Esophagus squamous epithelium (tissue), 5 donors: ENCODE data around the gene SYT14. TPM values are rescaled to one million over a fixed set of nuclear protein-coding genes. Genes with fewer than 3 reads are reported as not detected.
"Not testable (repeated sequence)": the region's sequence is repeated elsewhere in the genome, so short reads cannot be mapped to it uniquely, and the experiment has no call there.

Source experiments
- DNase-seq: peaks from one replicate; lab custom pipeline; 2025; lab: John Stamatoyannopoulos, UW
- H3K27ac ChIP-seq, 4 donors: fragments of 200-600 bp; sonication (generic); one replicate each; pipeline ENCODE4 v1.5.1; 2016 to 2019; ENCODE audit warnings: mild to moderate bottlenecking in 1 of 4
- H3K27me3 ChIP-seq, 4 donors: fragments of 200-600 bp; sonication (generic); 1 replicate in 3 of 4; 2 replicates in 1 of 4; pipeline versions ENCODE4 v1.5.1 to v1.6.0; 2017 to 2021; ENCODE audit warnings: antibody characterized with exemption in 1 of 4
- H3K36me3 ChIP-seq, 3 donors: fragments of 200-600 bp; sonication (generic); one replicate each; pipeline ENCODE4 v1.5.1; 2016 to 2019
- H3K4me1 ChIP-seq, 3 donors: fragments of 200-600 bp; sonication (generic); one replicate each; pipeline ENCODE4 v1.5.1; 2017 to 2019
- H3K4me3 ChIP-seq, 4 donors: fragments of 200-600 bp; sonication (generic); 1 replicate in 3 of 4; 2 replicates in 1 of 4; pipeline ENCODE4 v1.5.1; 2016 to 2019; ENCODE audit warnings: mild to moderate bottlenecking in 2 of 4, moderate library complexity in 1 of 4
- H3K9me3 ChIP-seq, 3 donors: fragments of 200-600 bp; sonication (generic); one replicate each; pipeline ENCODE4 v1.5.1; 2016 to 2019
- POLR2A ChIP-seq, 4 donors: fragments of 450-650 bp; IDR thresholded peaks; one replicate each; pipeline ENCODE4 v1.6.1; 2017; ENCODE audit warnings: antibody characterized with exemption in 4 of 4, mild to moderate bottlenecking in 4 of 4, moderate library complexity in 3 of 4
- WGBS, 2 donors: methylation state at CpG; one replicate each; pipeline ENCODE4 v1.1.5; 2018; 5-methylcytosine and 5-hydroxymethylcytosine counted together
- intact Hi-C: fragments of 100-400 bp; cut with DNase I; formaldehyde crosslinking; loops from one replicate; pipeline ENCODE4 v1.15.0; 2022
- total RNA-seq, 4 donors: library from RNA; depleted of rRNA; stranded (reverse); fragments of >200 nt; gene quantifications; one replicate each; pipeline ENCODE4 v1.1.0, GENCODE V29; 2016
- TF ChIP-seq, protein P1 (sequence below), 6 experiments: fragments of 450-650 bp in 4 of 6; fragments of 200-600 bp in 2 of 6; sonication (generic) in 2 of 6; IDR thresholded peaks; one replicate each; pipeline ENCODE4 v1.5.1; 2016 to 2019; ENCODE audit warnings: antibody characterized with exemption in 6 of 6, mild to moderate bottlenecking in 4 of 6, moderate library complexity in 4 of 6
- donor health status: DM: yes; HTN: yes; CAD: no.

Gene SYT14
- total RNA-seq, 4 donors from 2014 or later = not detected

DNA sequence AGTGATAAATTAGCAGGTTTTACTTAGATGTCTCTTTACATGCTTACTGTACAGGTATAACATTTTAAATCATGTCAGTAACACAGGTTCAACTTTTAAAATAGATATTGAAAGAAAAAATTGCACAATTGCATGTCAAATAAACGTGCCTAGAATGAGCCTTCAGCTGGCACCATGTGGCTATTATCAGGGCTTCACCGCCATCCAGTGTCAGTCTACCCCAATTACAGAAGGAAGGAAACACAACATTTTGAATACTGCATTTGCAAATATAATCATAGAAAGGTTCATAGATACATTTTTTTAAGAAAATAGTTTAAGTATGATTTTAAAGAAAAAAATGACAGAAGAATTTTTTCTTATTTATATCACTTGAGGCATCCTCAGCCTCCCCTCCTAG is 247.0 kb downstream of the SYT14 start:
- intact Hi-C loops = no loop called here
- WGBS, 2 donors = 47 to 50% methylated on average over 2 of the region's 2 CpGs

GRCh38 chr1:210187849-210188606 is 250.0 kb downstream of the SYT14 start:
- H3K36me3 ChIP-seq, H3K4me3 ChIP-seq, H3K9me3 ChIP-seq, DNase-seq, H3K4me1 ChIP-seq, H3K27me3 ChIP-seq, intact Hi-C loops, H3K27ac ChIP-seq: not testable (repeated sequence)
- WGBS, 2 donors = 73 to 85% methylated on average over 18 of the region's 18 CpGs

More for the DNA sequence above, 247.0 kb downstream of the SYT14 start:
- Histone ChIP-seq H3K9me3 (no peaks in the 10 kb centered on the region), H3K36me3 (no peaks in the 10 kb centered on the region), H3K27ac (no peak overlapping the region), H3K4me1 (no peaks in the 10 kb centered on the region), H3K4me3 (no peak overlapping the region), H3K27me3 (no peaks in the 10 kb centered on the region)
- no peak for DNase-seq
- no peak for TF ChIP-seq POLR2A (IDR thresholded peaks at IDR 0.05)
- TF ChIP-seq, protein P1, sequence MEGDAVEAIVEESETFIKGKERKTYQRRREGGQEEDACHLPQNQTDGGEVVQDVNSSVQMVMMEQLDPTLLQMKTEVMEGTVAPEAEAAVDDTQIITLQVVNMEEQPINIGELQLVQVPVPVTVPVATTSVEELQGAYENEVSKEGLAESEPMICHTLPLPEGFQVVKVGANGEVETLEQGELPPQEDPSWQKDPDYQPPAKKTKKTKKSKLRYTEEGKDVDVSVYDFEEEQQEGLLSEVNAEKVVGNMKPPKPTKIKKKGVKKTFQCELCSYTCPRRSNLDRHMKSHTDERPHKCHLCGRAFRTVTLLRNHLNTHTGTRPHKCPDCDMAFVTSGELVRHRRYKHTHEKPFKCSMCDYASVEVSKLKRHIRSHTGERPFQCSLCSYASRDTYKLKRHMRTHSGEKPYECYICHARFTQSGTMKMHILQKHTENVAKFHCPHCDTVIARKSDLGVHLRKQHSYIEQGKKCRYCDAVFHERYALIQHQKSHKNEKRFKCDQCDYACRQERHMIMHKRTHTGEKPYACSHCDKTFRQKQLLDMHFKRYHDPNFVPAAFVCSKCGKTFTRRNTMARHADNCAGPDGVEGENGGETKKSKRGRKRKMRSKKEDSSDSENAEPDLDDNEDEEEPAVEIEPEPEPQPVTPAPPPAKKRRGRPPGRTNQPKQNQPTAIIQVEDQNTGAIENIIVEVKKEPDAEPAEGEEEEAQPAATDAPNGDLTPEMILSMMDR (IDR thresholded peaks at IDR 0.05) = no peak

- no peak for DNase-seq
- Histone ChIP-seq H3K4me1 (no peaks in the 10 kb centered on the region), H3K27ac (no peak overlapping the region), H3K36me3 (no peaks in the 10 kb centered on the region), H3K9me3 (peaks cover 0 to 3% (median 0%) of the 10 kb centered on the region in 3 donors), H3K4me3 (no peak overlapping the region), H3K27me3 (no peaks in the 10 kb centered on the region)
- WGBS, 2 donors = 83 to 87% methylated on average over 6 to 7 of the region's 7 CpGs
- intact Hi-C loops = no loop called here
- no peak for TF ChIP-seq POLR2A (IDR thresholded peaks at IDR 0.05)
- TF ChIP-seq, protein P1 (IDR thresholded peaks at IDR 0.05) = no peak
Measured at GRCh38 chr1:210189426-210189825, 251.4 kb downstream of the SYT14 start.

DNA sequence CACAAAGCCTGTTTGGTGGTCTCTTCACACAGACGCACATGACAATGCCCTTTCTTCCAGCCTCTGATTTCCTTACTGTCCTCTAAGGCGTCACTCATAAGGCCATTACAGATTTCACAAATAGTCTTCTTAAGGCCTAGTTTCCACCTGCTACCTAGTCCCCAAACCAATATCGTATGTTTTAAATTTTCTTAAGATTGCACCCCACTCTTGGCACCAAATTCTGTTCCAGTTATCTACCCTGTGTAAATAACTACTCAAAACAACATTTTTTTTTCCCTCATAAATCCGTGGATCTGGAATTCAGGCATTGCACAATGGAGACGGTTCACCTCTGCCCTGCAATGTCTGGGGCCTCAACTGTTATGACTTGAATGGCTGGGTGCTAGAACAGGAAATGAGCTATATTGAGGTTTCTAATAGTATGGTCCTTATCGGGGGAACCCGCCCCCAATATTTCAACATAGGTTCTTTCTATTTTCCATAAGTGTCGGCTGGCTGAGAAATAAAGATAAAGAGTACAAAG is 257.7 kb downstream of the SYT14 start:
- TF ChIP-seq, protein P1 (IDR thresholded peaks at IDR 0.05) = no peak
- no peak for TF ChIP-seq POLR2A (IDR thresholded peaks at IDR 0.05)
- Histone ChIP-seq H3K27me3 (peaks cover 0 to 10% (median 0%) of the 10 kb centered on the region in 4 donors), H3K27ac (no peak overlapping the region), H3K9me3 (peaks cover 0 to 15% (median 14%) of the 10 kb centered on the region in 3 donors), H3K36me3 (no peaks in the 10 kb centered on the region), H3K4me1 (no peaks in the 10 kb centered on the region), H3K4me3 (no peak overlapping the region)
- intact Hi-C loops = no loop called here
- WGBS, 2 donors = 79 to 86% methylated on average over 8 of the region's 8 CpGs
- no peak for DNase-seq

GRCh38 chr1:210196266-210196665 is 258.2 kb downstream of the SYT14 start:
- H3K27me3 ChIP-seq, intact Hi-C loops, DNase-seq, H3K4me1 ChIP-seq, H3K27ac ChIP-seq, H3K4me3 ChIP-seq, H3K36me3 ChIP-seq: not testable (repeated sequence)
- WGBS, 2 donors = 76 to 88% methylated on average over 5 of the region's 5 CpGs
- H3K9me3 ChIP-seq = peaks cover 0 to 15% (median 14%) of the 10 kb centered on the region in 3 donors

- no peak for DNase-seq
- 32 to 71% methylated on average over 3 of the region's 3 CpGs for WGBS, 2 donors
- Histone ChIP-seq H3K36me3 (no peaks in the 10 kb centered on the region), H3K4me1 (no peaks in the 10 kb centered on the region), H3K9me3 (peaks cover 0 to 15% (median 10%) of the 10 kb centered on the region in 3 donors), H3K4me3 (no peak overlapping the region), H3K27me3 (peaks cover 0 to 10% (median 0%) of the 10 kb centered on the region in 4 donors), H3K27ac (no peak overlapping the region)
- intact Hi-C loops = no loop called here
- no peak for TF ChIP-seq POLR2A (IDR thresholded peaks at IDR 0.05)
- TF ChIP-seq, protein P1 (IDR thresholded peaks at IDR 0.05) = no peak
Measured at GRCh38 chr1:210198840-210199239, 260.8 kb downstream of the SYT14 start.
